HG03342 (cell line): Measurements from ENCODE around the gene BACE1-AS.
"Not testable (repeated sequence)": the region's sequence is repeated elsewhere in the genome, so short reads cannot be mapped to it uniquely, and the experiment has no call there.

Experiments
- ATAC-seq: cut with Tn5 transposase; IDR thresholded peaks from one replicate; pipeline ENCODE4 v1.9.1; 2021; ENCODE audit warnings: mild to moderate bottlenecking, moderate library complexity; ENCODE audit not compliant: unreplicated experiment

BACE1-AS gene

DNA sequence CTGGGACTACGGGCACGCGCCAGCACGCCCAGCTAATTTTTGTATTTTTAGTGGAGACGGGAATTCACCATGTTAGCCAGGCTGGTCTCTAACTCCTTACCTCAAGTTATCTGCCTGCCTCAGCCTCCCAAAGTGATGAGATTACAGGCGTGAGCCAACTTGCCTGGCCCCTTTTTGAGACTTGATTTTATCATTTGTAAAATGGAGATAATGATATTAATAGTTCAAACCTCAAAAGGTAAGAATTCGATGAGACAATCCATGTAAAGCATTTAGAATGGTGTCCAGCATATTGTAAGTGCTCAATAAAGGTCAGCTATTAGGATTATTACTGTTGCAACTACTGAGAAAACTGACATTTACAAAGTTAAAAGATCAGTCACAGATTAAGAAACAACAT, 27.6 kb downstream of the BACE1-AS start:
- ATAC-seq = no peak

DNA sequence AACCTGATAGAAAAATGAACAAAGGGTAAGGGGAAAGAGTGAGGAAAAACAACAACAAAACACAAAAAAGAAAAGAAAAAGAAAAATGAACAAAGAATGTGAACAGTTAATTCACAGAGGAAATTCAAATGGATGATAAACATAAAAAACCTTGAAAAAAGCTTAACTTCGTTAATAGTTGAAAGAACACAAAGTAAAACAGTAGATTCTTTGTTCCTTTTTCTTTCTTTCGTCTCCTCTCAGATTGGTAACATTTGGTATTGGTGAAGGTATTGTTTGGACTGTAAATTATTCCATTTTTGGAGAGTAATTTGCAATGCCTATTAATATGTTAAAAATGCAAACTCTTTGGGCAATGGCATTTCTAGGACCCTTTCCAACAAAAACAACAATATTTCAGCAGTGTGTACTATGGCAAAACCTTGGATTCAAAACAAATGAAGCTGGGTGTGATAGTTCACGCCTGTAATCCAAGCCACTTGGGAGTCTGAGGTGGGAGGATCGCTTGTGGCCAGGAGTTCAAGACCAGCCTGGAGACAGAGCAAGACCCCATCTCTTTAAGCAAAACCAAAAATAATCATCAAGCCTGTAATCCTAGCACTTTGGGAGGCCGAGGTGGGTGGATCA, 28.2 kb downstream of the BACE1-AS start:
- no peak for ATAC-seq

DNA sequence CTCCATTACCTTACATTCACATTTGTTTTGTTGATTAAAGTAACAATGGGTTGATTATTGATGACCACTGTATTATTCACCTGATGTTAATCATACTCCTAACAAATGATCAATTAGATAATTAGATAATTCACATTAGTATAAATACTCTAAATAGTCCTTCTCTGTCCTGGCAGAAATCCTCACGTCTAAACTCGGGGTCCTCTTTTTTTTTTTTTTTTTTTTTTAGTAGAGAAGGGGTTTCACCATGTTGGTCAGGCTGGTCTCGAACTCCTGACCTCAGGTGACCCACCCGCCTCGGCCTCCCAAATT, 36.1 kb downstream of the BACE1-AS start:
- not testable (repeated sequence) for ATAC-seq

DNA sequence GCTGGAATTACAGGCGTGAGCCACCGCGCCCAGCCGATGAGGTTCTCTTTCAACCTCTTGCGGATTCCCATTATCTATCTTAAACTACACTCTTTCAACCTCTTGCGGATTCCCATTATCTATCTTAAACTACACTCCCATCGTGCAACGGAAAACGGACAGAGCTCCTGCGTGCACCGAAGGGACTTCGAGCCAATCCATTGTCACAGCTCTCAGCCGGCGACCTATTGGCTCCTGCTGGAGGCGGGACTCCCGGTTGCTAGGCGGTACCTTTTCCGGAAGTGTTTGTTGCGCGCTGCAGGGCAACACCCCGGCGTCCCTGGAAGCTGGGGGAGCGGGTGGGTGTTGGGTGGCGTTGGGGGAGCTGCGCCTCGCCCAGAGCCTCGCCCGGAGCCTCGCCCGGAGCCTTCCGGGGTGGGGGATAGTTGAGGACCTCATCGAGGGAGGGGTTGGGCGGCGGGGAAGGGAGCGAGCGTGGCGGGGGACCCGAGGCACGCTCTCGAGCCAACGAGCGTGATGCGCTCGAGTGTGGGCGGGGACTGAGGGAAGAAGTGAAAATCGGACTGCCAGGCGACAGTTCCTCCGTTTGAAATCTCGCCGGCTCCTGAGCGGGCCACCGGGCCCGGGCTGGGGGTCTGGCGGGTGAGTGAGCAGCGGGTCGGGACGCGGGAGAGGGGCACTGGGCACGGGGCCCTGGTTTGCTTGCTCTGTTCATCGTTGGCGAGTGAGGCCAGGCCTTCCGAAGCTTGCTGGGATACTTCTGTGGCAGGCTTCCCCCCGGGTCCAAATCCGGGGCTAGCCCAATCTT, 36.6 kb downstream of the BACE1-AS start, which contains the start of gene CEP164:
TSS of gene CEP164 (plus strand) at position 288 of the 808 bp plus-strand sequence. CDS start 10,733 bp downstream, outside the sequence.
- ATAC-seq = peak; percentile 92

DNA sequence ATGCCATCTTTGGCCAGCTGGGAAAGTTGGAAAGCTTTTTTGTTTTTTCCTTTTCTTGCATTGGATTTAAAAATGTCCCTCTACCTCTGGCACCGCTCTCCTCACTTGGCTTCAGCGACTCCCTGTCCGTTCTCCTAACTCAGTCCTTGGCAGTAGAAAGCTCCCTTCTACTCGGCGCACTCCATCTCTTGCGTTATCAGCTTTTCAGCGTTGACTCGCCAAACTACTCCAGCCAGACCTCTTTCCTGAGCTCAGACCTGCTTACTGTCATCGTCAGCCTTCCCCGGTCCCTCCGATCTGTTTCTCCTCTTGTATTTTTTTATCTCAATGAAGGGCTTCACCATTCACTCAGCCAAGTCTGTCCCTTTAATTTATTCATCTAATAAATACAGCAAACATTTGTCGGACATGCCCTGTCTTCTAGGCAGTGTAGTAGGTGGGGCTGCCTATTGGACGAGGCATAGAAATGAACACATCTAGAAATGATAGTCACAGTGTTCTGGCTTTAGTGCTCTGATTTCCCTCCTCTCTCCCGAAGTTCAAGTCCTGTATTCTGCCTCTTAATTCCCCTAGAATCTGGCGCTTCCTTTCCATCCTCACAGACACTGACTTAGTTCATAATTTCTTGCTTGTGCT, 37.3 kb downstream of the BACE1-AS start:
- ATAC-seq = no peak

DNA sequence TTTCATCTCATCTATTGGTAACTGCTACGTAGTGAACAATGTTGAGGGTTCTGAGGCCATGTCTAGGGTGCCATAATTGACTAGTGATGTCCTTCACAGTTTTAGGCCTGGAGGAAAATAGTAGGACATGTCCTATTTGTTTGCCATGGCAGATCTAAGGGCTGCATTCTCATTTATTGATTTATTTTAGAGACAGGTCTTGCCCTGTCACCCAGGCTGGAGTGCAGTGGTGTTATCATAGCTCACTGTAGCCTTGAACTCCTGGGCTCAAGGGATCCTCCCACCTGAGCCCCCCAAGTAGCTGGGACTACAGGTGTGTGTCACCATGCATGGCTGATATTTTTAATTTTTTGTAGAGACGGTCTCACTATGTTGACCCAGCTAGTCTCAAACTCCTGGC, 41.7 kb downstream of the BACE1-AS start:
- no peak for ATAC-seq

DNA sequence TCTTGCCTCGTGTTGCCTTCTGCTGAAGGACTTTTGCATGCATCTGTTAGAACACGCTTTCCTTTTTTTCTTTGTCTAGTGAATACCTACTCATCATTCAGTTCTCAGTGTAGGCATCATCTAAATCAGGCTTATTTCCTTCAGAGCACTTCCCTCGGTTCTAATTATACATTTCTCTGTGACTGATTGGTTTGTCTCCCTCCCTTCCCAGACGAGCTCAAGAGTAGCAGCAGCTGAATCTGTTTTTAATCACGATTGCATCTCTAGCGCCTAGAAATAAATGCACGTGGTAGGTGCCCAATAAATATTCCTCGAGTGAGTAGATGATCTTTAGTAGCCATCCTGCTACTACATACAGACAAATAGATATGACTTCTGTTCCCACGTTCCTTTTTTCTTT, 42.8 kb downstream of the BACE1-AS start:
- ATAC-seq = no peak

DNA sequence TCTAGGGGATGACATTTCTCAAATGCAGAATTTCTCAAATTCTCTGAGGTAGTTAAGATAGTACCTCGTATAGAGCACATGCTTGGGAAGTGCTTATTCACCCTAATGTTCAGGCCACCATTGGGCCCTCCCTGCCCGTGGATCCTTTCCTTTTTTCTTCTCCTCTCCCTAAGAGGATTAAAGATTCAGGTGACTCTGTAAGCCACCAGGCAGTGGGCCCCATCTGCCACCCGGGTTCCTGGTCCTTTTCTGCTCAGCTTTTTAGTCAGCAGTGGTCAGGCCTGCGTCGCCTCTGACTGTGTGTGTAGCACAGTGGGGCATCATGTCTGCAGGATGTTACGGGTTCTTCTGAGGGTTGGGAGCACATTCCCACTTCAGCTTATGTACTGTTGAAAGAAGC, 43.8 kb downstream of the BACE1-AS start:
- ATAC-seq = no peak

DNA sequence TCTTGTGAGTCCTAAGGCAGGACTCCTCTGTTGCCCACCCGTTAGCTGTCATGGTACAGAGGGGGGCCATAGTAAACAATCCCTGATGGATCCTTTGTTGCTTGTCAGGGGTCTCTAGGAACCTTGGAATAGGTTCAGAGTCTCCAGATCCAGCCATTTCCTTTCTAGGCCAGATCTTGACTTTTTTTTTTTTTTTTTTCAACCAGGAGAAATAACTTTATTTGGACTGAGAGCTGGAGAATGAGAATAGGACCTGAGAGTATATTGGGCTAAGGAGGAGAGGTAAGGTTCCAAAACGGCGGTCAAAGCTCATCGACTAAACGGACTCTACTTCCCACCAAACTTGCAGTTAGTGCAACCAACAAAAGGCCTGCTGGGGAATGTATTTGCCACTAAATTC, 44.3 kb downstream of the BACE1-AS start:
- ATAC-seq = no peak

DNA sequence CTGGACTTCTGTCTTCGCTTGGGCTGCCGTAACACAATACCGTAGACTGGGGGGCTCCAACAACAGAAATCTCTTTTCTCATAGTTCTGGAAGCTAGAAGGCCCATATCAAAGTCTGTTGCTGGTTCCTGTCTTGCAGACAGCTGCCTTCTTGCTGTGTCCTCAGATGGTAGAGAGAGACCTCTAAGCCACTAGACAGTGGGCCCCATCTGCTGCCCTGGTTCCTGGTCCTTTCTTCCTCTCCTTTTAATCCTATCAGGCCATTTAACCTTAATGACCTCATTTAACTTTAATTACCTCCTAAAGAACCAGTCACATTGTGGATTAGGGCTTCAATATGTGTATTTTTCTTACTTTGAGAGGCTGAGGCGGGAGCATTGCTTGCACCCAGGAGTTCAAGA, 45.9 kb downstream of the BACE1-AS start:
- ATAC-seq = no peak
